GM21576 (cell line): ENCODE measurements around the gene PLA2G4C.

Experiments used
- ATAC-seq: cut with Tn5 transposase; IDR thresholded peaks from one replicate; pipeline ENCODE4 v1.9.1; 2021; ENCODE audit warnings: mild to moderate bottlenecking, moderate library complexity; ENCODE audit not compliant: unreplicated experiment

The PLA2G4C gene

DNA sequence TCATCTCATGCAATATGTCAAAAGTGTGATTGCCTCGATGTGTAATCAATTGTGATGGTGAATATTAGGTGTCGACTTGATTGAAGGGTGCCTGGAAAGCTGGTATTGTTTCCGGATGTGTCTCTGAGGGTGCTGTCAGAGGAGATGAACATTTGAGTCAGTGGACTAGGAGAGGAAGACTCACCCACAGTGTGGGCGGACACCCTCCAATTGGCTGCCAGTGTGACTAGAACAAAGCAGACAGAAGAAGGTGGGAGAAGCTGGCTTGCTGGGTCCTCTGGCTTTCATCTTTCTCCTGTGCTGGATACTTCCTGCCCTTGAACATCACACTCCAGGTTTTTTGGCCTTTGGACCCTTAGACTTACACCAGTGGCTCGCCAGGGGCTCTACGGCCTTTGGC lies 51.3 kb downstream of the PLA2G4C start:
- ATAC-seq: no peak

DNA sequence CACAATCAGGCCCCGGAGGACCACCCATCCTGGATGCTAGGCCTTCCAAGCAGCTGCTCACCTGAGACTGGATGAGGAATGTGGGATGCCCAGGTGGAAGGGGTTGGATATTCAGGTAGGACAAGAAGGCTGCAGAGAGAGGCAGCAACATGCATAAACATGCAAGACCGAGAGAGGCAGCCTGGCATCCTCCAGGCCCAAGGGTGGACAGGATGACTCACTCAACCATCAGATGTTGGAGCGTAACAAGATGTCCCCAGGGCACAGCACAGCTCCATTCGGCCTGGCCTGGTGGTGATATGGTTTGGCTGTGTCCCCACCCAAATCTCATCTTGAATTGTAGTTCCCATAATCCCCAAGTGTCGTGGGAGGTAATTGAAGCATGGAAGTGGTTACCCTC lies 56.8 kb downstream of the PLA2G4C start:
- no peak for ATAC-seq

DNA sequence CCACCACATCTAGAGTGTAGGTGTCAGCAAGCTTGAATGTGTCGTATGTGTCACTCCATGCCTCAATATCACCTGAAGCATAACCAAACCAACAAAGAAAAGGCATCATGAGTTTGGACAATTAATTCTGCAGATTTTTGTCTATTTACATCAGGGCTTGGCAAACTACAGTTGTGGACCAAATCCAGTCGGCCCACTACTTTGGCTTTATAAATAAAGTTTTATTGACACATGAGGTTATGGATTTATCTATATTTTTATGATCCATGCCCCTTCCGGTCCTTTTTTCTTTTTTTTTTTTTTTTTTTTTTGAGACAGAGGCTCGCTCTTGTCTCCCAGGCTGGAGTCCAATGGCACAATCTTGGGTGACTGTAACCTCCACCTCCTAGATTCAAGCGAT lies 57.5 kb downstream of the PLA2G4C start:
- no peak for ATAC-seq

DNA sequence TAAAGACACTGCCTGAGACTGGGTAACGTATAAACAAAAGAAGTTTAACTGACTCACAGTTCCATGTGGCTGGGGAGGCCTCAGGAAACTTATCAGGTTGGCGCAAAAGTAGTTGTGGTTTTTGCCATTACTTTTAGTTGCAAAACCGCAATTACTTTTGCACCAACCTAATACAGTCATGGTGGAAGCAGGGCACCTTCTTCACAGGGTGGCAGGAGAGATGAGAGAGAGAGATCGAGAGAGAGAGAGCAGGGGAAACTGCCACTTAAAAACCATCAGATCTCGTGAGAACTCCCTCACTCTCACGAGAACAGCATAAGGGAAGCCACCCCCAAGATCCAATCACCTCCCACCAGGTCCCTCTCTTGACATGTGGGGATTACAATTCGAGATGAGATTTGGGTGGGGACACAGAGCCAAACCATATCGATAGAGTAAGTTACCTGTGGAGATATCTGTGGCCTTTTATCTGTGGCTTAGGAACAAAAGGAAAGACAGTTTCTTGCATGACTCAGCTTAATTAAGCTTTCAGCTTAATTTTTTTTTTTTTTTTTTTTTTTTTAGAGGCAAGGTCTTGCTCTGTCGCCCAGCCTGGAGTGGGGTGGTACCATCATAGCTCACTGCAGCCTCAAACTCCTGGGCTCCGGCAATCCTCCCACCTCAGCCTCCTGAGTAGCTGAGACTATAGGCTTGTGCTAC lies 59.1 kb downstream of the PLA2G4C start:
- ATAC-seq: no peak

DNA sequence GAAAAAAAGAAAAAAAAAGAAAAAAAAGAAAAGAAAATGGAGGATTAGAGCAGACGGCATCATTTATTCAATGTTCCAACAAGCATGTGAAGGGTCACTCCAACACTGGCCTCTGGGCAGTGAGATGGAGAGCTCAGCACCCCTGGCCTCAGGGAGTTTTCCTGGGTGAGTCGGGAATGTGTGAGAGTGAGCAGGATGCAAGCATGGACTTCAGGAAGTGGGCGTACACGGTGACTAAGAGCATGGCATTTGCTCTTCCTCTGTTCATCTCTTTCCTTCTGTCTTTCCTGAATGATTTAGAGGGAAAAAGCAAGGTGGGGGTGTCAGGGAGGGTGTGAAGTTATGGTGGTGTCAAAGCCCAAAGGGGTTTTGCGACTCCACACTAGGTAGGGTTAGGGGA lies 66.1 kb downstream of the PLA2G4C start:
- no peak for ATAC-seq

DNA sequence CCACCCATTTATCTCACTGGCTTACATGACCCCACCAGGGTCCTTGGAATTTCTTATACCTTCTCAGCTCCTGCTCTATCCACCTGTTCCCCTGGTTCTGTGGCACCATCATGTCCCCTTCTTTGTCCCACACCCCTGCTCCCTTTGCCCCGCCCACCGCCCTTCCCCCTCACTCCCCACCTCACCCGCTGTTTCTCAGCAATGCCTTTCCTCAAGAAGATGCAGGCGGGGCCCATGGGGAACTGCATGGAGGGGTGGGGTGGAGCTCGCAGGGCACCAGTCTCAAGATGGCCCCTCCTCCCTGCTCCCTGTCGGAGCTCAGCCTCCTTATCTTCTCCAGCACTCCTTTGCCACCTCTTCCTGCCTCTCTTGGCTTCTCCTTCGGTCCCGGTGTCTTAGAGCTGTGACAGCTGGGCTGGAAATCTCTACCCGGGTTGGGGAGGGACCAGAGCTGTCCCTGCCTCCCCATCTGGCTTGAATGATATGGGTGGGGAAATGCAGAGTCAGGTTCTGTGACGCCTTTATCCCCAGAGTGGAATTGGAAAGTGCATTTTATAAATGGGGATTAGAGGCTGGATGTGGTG lies 66.8 kb downstream of the PLA2G4C start, which contains the start of gene CABP5:
TSS of gene CABP5 (minus strand) at position 405 of the 584 bp plus-strand sequence. CDS start at position 248, 157 bp downstream.
- no peak for ATAC-seq

DNA sequence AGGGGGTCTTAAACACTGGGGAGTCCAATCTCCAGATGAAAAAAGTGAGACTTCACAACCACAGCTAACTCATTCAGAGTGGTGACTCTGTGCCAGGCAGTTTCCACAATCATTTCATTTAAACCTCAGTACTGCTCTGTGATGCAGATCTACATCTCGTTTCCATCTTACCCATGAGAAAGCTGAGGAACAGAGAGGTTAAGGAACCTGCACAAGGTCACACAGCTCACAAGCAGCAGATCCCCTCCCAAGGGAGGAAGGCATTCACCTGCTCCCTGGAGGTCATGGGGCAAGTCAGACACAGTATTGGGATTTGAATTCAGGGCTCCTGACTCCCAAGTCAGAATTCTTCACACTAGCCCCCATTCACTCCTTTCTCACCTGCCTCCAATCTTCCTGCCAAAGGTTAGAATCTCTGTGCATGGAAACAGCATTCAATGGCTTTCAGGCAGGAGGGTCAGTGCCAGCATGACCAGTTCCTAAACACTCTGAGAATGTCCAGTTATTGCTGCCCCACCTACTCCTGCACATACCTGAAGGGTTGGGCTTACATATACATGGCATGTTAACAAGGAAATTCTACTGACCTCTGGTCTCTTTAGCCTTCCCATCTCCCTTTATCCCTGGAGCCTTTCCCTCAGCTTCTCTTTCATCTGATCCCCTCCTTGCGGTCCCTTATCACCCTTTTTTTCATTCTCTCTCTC lies 68.6 kb downstream of the PLA2G4C start:
- ATAC-seq: no peak

DNA sequence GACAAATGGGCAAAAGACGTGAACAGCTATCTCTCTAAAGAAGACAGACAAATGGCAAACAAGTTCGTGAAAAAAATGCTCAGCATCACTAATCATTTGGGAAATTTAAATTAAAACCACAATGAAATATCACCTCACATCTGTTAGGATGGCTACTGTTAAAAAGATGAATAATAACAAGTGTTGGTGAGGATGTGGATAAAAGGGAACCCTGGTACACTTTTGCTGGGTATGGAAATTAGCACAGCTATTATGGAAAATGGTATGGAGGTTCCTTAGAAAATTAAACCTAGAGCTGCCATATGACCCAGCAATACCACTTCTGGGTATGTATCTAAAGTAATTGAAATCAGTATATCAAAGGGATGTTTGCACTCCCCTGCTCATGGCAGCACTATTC lies 73.9 kb downstream of the PLA2G4C start:
- no peak for ATAC-seq

DNA sequence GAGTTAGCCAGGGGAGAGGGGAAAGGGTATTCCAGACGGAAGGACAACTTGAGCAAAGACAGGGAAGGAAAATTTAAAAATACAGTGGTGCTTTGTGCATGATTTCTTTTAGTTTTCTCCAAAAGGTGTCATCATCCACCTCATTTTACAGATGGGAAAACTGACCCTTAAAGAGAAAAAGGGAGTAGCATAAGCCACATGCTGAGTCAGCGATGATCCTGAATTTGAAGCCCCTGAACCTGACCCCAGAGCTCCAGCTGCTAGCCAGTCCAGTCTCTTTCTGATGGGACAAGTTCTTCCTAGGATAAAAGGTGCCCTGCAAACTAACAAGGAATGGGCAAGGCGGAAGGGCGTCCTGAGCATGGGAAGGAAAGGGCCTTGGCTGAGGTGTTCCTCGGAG lies 77.0 kb downstream of the PLA2G4C start:
- ATAC-seq: no peak

DNA sequence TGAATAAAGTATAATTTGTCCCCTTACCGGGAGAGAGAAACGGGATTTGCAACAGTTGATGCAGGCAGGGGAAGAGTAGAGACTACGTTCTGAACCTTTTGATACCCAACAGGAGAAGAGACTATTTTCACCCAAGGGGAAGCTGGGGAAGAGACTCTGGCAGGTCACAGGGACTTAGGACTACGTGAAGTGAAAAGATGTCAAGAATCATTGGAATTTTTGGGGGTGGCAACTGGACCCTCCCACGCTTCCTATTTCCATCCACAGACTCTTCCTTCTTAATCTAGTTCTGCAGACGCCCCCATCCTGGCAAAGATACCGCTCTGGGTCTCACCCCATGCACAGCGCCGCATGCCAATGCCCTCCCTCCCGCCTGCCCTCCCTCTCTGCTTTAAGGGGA lies 80.5 kb downstream of the PLA2G4C start:
- ATAC-seq: no peak

DNA sequence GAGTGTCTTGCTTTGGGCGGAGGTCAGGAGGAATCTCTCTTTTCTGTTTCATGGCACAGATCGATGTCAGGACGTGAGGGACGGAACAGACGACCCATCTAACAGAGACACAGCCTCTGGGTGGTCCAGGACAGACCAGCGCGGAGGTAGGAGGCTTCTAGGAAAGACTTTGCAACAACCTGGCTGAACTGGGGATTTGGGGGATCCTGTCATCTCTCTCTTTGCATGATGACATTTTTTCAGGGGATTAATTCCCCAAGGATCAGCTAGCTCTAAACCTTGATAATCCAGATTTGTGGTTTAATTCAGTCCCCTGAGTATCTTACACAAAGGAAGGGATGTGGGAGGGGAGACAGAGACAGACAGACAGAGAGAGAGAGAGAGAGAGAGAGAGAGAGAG lies 81.2 kb downstream of the PLA2G4C start:
- ATAC-seq: no peak

DNA sequence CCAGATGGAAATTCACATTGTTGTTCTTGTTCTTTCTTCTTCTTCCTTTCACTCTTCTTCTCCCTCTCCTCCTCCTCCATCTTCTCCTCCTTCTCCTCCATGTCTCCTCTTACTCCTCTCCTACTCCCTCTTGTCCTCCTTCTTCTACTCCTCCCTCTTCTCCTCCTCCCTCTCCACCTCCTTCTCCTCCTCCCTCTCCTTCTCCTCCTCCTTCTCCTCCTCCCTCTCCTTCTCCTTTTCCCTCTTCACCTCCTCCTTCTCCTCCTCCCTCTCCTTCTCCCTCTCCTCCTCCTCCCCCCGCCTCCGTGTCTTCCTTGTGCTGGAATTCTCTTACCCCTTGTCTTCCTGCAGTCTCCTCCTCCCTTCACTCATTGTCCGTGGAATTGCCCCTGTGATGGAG lies 85.1 kb downstream of the PLA2G4C start:
- ATAC-seq: no peak

DNA sequence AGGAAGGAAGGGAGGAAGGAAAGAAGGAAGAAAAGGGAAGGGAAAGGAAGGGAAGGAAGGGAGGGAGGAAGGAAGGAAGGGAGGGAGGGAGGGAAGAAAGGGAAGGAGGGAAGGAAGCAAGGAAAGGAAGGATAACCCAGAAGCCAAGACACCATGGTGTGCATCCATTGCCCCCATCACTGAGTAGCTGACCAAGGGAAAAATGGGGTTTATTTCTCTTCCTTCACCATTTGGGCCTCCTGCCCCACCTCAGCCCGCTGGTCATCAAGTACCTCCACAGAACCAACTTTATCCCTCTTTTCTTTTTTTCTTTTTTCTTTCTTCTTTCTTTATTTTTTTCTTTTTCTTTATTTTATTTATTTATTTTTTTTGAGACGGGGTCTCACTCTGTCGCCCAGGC lies 87.1 kb downstream of the PLA2G4C start:
- no peak for ATAC-seq

DNA sequence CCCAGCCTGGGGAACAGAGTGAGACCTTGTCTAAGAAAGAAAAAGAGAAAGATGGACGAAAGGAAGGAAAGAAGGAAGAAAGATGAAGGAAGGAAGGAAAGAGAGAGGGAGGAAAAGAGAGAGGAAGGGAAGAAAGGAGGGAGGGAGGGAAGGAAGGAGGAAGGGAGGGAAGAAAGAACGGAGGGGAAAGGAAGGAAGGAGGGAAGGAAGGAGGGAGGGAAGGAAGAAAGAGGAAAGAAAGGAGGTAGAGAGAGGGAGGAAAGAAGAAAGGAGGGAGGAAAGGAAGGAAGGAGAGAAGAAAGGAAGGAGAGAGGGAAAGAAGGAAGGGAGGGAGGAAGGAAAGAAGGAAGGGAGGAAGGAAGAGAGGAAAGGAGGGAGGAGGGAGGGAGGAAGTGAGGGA lies 87.6 kb downstream of the PLA2G4C start:
- no peak for ATAC-seq

DNA sequence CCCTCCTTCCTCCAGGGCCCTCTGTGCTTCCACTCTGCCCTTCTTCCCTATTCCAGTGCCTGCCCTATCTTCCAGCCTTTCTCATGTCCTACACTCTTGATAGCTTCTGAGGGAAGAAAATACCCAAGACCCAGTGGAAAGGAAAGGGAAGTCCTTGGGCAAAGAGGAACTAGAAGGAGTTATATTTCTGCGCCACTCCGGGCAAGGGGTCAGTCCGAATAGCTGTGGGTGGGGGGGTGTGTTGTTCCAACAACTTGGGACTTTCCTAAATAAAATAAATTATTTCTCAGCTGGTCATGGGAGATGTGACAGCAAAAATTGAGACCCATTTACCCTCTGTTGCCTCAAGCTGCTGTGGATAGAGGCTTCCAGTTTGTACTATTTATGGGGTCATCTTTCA lies 89.9 kb downstream of the PLA2G4C start:
- no peak for ATAC-seq

DNA sequence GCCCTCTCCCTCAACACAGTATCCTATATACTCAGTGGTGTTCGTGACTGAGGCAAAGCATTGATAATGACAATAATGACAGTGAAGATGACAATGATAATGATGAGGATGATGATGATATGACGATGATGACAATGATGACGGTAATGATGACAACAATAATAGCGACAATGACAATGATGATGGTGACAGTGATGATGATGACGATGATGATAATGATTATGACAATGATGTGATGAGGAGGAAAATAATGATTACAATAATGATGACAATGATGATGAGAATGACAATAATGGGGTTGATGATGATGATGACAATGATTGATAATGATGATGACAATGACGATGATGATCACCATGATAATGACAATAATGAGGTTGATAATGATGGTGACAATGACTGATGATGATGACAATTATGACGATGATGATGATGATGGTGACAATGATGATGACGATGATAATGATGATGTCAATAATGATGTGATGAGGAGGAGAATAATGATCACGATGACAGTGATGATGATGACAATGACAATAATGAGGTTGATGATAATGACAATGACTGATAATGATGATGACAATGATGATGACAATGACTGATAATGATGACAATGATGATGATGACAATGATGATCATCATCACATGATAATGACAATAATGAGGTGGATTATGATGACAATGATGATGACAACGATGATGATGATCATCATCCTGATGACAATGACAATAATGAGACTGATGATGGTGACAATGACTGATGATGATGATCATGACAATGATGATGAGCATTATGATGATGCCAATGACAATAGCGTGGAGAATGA lies 99.5 kb downstream of the PLA2G4C start:
- no peak for ATAC-seq

DNA sequence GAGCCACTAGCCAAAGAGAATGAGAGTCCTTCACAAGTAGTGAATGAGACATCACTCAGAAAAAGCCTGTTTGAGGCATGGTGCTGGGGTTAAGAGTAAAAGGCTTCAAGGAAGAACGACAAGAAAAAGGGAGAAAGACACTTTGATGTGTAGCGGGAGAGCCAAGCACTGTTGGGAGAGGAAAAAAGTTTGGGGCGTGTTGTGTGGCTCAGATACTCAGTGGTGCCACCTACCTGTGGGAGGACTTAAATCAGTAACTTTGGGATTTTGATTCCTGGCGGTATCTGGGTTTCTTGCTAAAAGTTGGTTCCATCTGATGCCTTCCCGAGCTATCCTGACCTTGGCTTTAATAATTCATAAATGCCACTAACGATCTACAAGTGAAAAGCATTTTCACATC lies 103.9 kb downstream of the PLA2G4C start:
- no peak for ATAC-seq

DNA sequence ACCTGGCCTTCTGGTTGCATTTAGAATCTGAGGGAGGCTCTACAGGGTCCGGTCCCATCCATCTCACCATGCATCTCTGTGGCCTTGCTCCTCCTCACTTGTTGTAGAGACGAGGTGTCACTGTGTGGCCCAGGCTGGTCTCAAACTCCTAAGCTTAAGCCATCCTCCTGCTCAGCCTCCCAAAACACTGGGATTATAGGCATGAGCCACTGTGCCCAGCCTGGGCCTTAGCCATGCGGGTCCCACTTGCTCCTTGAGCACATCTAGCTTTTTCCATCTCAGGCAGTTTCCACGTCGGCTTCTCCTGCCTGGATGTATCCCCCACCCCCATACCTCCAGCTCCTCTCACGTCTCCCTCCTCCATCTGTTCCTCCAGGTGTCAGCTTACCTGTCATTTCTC lies 106.4 kb downstream of the PLA2G4C start:
- ATAC-seq: no peak

DNA sequence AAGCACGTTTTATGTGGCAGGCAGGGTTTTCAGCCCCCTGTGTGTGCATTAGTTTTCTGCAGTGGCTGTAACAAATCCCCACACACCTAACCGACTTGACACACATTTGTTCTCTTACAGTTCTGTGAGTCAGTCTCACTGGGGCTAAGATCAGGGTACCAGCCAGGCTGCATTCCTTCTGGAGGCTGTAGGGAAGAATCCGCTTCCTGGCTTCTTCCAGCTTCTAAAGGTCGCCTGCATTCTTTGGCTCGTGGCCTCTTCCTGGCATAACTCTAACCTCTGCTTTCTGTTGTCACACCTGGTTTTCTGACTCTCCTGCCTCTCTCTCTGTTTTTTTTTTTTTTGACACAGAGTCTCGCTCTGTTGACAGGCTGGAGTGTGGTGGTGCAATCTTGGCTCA lies 109.8 kb downstream of the PLA2G4C start:
- ATAC-seq: no peak

DNA sequence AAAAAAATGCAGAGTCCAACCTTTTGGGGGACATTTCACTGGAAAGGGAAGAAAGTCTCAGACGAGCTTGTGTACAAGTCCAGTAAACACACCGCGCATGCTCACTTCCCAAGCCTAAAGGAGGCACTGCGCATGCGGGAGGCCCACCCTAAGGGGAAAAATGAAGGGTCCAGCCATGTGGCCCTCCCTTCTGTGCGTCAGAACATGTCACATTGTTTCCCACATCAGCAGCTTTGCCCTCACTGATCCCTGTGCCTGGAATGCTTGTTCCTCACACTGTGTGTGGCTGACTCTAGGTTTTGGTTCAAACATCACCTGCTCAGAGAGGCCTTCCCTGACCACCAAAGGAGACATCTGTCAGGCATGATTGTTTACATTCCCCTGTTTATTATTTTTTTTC lies 111.8 kb downstream of the PLA2G4C start:
- ATAC-seq: no peak
